Adipocyte (in vitro differentiated cells): ENCODE measurements around the gene CGB7.

Experiments used
- DNase-seq: peaks from one replicate; pipeline ENCODE4 v3.0.0-alpha.2; 2015; ENCODE audit warnings: low read depth
- H3K27me3 ChIP-seq: replicated peaks from 2 replicates; pipeline ENCODE4 v1.7.0; 2013; ENCODE audit warnings: mild to moderate bottlenecking, low read length, moderate library complexity; ENCODE audit not compliant: control insufficient read depth, insufficient read depth
- H3K36me3 ChIP-seq: 2 replicates; pipeline ENCODE4 v1.7.0; 2013; ENCODE audit warnings: low read length, mild to moderate bottlenecking, moderate library complexity; ENCODE audit not compliant: control insufficient read depth, insufficient read depth, severe bottlenecking
- H3K4me1 ChIP-seq: 2 replicates; pipeline ENCODE4 v1.7.0; 2013; ENCODE audit warnings: mild to moderate bottlenecking, low read length, moderate library complexity; ENCODE audit not compliant: control insufficient read depth, insufficient read depth
- H3K4me3 ChIP-seq: 2 replicates; pipeline ENCODE4 v1.7.0; 2013; ENCODE audit warnings: mild to moderate bottlenecking, low read length, moderate library complexity
- H3K9ac ChIP-seq: 2 replicates; pipeline ENCODE4 v1.7.0; 2013; ENCODE audit warnings: mild to moderate bottlenecking, low read length, moderate library complexity
- H3K9me3 ChIP-seq: 2 replicates; pipeline ENCODE4 v1.7.0; 2013; ENCODE audit warnings: mild to moderate bottlenecking, low read length, moderate library complexity; ENCODE audit not compliant: control insufficient read depth

The CGB7 gene

DNA sequence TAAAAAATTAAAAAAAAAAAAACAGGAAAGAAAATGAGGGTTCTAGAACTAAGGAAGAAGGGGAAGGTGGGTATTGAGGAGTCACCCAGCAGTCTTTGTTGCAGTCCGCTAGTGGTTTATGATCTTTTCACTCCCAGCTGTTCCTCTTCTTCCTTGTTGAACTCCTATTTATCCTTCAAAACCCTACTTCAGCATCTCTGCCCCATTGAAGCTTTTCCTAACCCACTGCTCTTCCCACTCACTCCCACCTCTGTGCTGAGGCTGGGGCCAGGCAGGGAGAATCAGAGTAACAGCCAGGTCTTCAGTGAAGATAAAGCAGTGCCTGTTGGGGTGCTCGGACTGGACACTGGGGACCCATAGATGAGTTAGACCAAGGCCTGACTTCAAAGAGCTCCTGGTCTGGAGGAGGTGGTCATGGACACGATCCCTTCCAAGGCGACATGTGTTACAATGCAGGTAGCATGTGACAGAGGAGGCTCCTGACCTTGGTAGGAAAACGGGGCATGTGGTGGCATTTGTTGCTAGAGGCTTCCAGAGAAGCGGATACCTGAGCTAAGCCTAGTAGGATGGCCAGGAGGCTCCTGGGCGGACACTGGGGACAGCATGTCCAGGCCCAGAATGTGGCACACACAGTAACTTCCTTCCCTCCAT, 52.5 kb downstream of the CGB7 start:
- Histone ChIP-seq H3K9me3 (no peaks in the 10 kb centered on the region), H3K27me3 (no peaks in the 10 kb centered on the region), H3K9ac (no peak overlapping the region), H3K4me3 (no peak overlapping the region), H3K36me3 (peaks cover 47% of the 10 kb centered on the region), H3K4me1 (no peaks in the 10 kb centered on the region)
- DNase-seq = no peak
